Measurements from ENCODE around the gene TPK1.
"Not testable (repeated sequence)": the region's sequence is repeated elsewhere in the genome, so short reads cannot be mapped to it uniquely, and the experiment has no call there.

TPK1 gene

DNA sequence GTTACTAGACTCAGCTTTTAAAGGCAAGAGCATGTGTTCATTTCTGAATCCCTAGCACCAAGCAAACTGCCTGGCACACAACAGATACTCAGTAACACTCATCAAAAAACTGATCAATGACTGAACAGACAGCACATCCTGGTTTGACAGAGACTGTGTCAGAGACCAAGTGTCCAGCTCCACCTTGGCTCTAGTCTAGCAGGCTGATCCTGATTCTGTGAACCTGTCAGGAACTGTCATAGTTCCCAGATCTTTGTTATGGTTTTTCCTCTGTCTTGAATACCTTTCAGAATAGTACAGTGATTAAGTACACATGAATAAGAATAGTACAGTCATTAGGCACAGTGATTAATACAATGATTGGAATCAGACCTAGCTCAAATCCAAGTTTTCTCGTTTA, 53.0 kb downstream of the TPK1 start:
- H3K4me3 ChIP-seq: no peak overlapping the region

DNA sequence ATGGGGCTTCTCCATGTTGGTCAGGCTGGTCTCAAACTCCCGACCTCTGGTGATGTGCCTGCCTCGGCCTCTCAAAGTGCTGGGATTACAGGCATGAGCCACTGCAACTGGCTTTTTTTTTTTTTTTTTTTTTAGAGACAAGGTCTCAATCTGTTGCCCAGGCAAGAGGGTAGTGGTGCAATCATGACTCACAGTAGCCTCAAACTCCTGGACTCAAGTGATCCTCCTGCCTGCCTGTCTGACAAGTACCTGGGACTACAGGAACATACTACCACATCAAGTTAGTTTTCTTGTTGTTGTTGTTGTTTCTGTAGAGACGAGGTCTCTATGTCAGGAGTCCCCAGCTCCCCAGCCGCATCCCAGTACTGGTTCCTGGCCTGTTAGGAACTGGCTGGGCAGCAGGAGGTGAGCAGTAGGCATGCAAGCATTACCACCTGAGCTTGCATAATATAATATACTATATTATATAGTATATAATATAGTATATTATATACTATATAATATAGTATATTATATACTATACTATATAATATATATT, 55.7 kb downstream of the TPK1 start:
- no peak overlapping the region for H3K4me3 ChIP-seq
- no peak overlapping the region for H3K27ac ChIP-seq

More for the DNA sequence above, 53.0 kb downstream of the TPK1 start:
- H3K27ac ChIP-seq: no peak overlapping the region

DNA sequence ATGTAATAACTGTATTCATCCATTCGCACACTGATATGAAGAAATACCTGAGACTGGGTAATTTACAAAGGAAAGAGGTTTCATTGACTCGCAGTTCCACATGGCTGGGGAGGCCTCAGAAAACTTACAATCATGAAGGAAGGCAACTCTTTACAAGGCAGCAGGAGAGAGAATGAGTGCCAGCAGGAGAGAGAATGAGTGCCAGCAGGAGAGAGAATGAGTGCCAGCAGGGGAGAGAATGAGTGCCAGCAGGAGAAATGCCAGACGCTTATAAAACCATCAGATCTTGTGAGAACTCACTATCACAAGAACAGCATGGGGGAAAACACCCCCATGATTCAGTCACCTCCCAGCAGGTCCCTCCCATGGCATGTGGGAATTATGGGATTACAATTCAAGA, 58.0 kb downstream of the TPK1 start:
- H3K27ac ChIP-seq, H3K4me3 ChIP-seq: not testable (repeated sequence)

DNA sequence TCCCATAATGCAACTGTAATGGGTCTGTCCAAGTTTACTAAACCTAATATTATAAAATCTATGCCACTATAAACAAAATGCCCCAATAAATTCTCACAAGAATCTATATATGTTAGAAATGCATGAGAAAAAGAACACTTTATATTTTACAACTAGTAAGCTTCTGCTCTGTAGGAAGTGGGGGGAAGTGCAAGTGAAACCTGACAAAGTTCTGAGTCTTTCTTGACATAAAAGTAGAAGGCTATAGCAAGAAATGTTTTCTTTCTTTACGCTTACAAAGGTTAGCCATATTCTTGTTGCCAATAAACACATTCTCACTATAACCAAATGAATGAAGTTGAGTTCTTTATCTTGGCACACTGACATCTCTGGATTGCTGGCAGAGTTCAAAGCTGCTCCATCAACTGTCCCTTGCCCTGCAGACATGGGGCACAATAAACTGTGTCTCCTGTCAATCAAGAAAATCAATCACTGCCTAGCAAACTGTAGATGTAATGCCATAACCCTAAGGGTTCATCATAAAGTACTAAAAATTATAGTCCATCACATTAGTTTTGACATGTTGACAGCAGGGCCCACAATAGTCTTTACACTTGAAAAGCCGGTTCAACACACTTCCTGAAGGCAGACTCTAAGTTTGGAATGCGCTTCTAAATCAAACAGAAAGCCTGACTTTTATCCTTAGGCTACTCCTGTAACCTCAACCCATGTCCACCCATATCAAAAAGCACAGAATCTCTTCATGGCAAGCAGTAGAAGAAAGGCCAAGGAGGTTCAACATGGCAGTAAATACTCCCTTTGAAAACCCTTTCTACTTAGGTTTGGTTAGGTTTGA, 58.6 kb downstream of the TPK1 start:
- Histone ChIP-seq H3K4me3 (no peak overlapping the region), H3K27ac (no peak overlapping the region)

- H3K4me3 ChIP-seq: no peak overlapping the region
- no peak overlapping the region for H3K27ac ChIP-seq
Measured at GRCh38 chr7:144776447-144776846, 59.4 kb downstream of the TPK1 start.

GRCh38 chr7:144775749-144776148, 60.1 kb downstream of the TPK1 start:
- H3K4me3 ChIP-seq: no peak overlapping the region
- peak overlapping the region in 1 of 21 experiments; percentile 23 for H3K27ac ChIP-seq

- H3K27ac ChIP-seq: no peak overlapping the region
Measured at GRCh38 chr7:144771927-144772326, 63.9 kb downstream of the TPK1 start.

GRCh38 chr7:144771174-144771573, 64.7 kb downstream of the TPK1 start:
- Histone ChIP-seq H3K4me3 (no peak overlapping the region), H3K27ac (no peak overlapping the region)

More at GRCh38 chr7:144771927-144772326, 63.9 kb downstream of the TPK1 start:
- H3K4me3 ChIP-seq: no peak overlapping the region

- Histone ChIP-seq H3K4me3 (no peak overlapping the region), H3K27ac (no peak overlapping the region)
Measured at GRCh38 chr7:144769352-144769751, 66.5 kb downstream of the TPK1 start.

DNA sequence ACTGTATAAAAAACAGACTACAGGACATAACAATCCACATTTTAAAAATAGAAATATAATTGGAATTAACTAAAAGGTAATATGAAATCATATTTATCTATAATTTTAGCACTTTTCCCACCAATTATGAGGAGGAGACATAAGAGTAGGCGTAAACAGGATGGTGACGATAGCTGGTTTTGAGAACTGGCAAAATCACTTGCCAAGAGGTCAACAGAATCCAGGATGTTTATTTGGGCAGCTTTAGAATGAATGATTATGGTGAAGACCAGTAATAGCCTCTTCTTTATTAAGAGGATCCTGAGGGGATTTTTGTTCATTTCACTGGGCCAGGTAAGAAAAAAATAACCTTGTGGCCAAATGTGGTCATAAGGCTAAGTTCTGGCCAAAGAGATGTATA, 67.2 kb downstream of the TPK1 start:
- Histone ChIP-seq H3K27ac (no peak overlapping the region), H3K4me3 (no peak overlapping the region)

DNA sequence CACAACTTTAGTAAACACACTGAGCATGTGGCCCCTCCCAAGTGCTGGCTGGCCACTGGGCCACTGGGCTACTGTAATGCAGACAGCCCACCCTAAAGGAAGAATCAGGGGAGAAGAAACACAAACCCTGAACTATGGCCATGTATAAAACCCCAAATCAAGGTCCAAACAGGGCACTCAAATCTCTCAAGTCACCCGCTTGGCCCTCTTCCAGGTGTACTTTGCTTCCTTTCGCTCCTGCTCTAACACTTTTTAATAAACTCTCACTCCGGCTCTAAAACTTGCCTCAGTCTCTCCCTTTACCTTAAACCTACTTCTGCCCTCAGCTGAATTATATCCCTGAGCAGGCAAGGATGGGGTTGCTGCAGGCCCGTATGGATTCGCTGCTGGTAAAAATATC, 72.6 kb downstream of the TPK1 start:
- H3K27ac ChIP-seq: no peak overlapping the region
- no peak overlapping the region for H3K4me3 ChIP-seq

DNA sequence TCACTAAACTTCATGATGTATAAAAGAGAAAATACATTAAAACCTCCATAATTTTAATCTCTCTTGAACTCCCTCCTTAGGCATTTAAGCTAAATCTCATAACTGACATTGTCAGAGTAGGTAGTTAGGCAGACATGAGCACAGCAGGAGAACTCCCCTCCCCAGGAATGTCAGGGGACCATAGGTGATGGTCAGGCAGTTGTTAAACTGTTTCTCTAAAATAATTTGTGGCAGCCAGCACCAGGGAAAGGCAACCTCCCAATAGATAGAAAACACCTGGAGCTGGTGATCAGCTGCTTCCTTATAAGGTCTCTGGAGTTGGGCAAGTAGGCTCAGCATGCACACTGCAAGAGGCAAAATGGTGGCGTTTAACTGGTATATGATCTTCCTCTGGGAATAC, 73.0 kb downstream of the TPK1 start:
- Histone ChIP-seq H3K4me3 (no peak overlapping the region), H3K27ac (no peak overlapping the region)

DNA sequence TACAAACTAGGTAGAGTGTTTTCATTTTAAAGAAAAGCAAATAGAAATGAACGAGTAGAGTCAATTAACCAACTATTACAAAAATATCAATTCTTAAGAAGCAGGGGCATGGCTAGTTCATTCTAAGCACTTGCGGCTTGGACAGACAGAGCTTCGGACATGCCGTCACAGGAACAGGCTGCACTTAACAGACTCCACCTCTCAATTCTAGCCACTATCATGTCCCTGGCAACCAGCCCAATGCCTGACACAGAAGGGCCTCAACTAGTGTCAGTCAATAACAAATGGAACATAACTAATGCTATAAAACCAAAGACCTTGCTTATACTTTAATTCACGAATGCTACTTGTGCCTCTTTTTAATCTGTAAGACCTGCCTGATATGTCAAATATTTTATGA, 74.4 kb downstream of the TPK1 start:
- H3K27ac ChIP-seq: no peak overlapping the region
- no peak overlapping the region for H3K4me3 ChIP-seq

DNA sequence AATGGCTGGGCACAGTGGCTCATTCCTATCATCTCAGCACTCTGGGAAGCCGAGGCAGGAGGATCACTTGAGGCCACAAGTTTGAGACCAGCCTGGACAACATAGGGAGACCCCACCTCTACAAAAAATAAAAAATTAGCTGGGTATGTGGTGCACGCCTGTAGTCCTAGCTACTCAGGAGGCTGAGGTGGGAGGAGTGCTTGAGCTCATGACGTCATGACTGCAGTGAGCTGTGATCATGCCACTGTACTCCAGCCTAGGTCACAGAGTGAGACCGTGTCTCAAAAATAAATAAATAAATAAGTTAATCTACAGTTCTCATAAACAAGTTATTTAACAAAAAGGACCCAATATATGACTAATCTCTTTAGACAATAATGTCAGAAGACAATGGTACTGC, 76.2 kb downstream of the TPK1 start:
- Histone ChIP-seq H3K27ac (no peak overlapping the region), H3K4me3 (no peak overlapping the region)

DNA sequence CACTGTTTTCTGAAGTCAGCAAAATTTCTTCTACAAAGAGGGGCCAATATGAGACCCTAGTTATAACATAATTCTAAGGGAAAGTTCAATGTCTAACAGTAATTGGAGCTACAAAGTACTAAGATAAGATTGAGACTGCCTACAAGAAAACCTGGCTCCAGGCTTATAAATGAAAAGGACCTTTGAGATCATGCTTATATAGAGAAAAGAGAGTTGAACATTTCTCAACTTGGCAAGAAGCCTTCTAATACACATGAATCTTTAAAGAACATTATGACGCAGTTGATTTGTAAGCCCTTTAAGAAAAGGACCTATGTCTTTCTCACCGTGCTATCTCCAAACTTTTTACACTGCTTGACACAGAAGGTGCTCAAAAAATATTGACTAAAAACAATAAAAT, 87.9 kb downstream of the TPK1 start:
- H3K4me3 ChIP-seq: no peak overlapping the region
- no peak overlapping the region for H3K27ac ChIP-seq

- no peak overlapping the region for H3K4me3 ChIP-seq
- H3K27ac ChIP-seq: no peak overlapping the region
Measured at GRCh38 chr7:144738708-144739314, 97.0 kb downstream of the TPK1 start.

DNA sequence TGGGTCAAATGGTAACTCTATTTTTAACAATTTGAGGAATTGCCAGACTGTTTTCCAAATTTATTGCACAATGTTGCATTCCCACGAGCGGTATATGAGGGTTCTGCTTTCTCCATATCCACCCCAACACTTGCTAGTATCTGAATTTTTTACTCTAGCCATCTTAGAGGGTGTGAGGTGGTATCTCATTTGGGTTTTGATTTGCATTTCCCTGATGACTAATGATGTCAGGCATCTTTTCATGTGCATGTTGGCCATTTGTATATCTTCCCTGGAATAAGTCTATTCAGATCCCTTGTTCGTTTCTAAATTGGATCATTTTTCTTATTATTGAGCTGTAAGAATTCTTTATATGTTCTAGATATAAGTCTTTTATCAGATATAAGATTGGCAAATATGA, 97.7 kb downstream of the TPK1 start:
- Histone ChIP-seq H3K27ac (no peak overlapping the region), H3K4me3 (no peak overlapping the region)

- Histone ChIP-seq H3K27ac (no peak overlapping the region), H3K4me3 (no peak overlapping the region)
Measured at GRCh38 chr7:144736880-144737493, 98.9 kb downstream of the TPK1 start.

DNA sequence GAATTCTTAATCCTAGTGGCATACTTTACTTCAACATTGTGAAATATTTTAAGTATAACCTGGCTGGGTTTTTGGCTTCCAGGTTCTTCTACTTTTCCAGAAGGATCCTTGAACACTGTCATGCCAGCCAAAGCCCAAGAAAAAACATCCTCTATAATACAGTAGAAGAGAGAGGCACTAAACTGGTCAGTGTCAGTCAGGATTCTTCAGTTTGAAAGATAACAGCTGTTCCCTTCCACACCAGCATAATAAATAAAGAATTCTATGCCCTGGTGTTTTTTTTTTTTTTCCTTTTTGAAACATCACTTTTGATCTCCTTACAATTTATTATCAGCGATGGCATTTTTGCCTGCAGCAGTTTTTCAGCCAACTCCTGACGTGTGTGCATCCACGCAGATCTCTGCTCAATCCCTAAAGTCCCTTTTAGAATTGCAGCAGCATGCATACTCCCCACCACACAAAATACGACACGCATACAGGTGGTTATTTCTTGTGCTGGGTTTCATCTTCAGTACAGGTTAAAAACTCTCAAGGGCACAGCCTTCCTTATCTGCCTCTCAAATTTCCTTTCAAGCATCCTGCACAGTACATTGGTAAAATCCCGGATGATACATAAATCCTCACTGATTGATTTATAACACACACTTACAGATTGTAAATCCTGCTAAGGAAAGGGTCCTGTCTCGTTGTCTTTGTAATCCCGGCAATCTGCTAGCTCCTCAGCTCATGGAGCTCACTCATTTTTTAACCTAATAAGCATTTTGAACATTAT, 100.2 kb downstream of the TPK1 start:
- no peak overlapping the region for H3K4me3 ChIP-seq
- H3K27ac ChIP-seq: no peak overlapping the region

- no peak overlapping the region for H3K27ac ChIP-seq
Measured at GRCh38 chr7:144731661-144732351, 104.0 kb downstream of the TPK1 start.

More at GRCh38 chr7:144731661-144732351, 104.0 kb downstream of the TPK1 start:
- H3K4me3 ChIP-seq: no peak overlapping the region

All from skin epidermis (tissue), 12 donors.